ENCODE results near the gene ZFYVE28.

DNA sequence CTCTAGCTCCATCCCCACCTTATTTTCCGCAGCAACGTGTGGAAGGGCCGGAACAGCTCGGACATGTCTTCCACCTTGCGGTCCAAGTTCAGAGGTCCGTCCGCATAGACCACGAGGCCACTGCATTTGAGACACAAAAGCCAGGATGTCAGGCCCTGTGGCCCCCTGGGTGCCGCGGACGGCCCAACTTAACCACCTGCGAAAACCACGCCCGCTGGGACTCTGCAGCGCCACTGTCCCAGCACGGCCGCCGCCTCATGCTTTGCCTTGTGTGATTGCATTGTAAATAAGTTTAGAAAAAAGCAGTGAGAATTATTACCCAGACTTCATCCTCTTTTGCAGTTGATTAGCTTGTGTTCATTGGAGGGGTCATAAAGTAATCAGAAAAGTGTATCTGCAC, 98.3 kb downstream of the ZFYVE28 start:
- TF ChIP-seq SIN3A (IDR thresholded peaks at IDR 0.05; ENCODE audit: borderline replicate concordance, insufficient read depth, low read length) (no peak), TAF1 (IDR thresholded peaks at IDR 0.05; ENCODE audit: borderline replicate concordance, insufficient read depth, low read length) (no peak)
- TF ChIP-seq, protein P1, sequence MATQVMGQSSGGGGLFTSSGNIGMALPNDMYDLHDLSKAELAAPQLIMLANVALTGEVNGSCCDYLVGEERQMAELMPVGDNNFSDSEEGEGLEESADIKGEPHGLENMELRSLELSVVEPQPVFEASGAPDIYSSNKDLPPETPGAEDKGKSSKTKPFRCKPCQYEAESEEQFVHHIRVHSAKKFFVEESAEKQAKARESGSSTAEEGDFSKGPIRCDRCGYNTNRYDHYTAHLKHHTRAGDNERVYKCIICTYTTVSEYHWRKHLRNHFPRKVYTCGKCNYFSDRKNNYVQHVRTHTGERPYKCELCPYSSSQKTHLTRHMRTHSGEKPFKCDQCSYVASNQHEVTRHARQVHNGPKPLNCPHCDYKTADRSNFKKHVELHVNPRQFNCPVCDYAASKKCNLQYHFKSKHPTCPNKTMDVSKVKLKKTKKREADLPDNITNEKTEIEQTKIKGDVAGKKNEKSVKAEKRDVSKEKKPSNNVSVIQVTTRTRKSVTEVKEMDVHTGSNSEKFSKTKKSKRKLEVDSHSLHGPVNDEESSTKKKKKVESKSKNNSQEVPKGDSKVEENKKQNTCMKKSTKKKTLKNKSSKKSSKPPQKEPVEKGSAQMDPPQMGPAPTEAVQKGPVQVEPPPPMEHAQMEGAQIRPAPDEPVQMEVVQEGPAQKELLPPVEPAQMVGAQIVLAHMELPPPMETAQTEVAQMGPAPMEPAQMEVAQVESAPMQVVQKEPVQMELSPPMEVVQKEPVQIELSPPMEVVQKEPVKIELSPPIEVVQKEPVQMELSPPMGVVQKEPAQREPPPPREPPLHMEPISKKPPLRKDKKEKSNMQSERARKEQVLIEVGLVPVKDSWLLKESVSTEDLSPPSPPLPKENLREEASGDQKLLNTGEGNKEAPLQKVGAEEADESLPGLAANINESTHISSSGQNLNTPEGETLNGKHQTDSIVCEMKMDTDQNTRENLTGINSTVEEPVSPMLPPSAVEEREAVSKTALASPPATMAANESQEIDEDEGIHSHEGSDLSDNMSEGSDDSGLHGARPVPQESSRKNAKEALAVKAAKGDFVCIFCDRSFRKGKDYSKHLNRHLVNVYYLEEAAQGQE (IDR thresholded peaks at IDR 0.05; ENCODE audit: insufficient read depth in 1 of 2, low read depth in 2 of 2, low read length in 2 of 2), result no peak
